Measurements from ENCODE around the gene LRFN4.

LRFN4 gene

DNA sequence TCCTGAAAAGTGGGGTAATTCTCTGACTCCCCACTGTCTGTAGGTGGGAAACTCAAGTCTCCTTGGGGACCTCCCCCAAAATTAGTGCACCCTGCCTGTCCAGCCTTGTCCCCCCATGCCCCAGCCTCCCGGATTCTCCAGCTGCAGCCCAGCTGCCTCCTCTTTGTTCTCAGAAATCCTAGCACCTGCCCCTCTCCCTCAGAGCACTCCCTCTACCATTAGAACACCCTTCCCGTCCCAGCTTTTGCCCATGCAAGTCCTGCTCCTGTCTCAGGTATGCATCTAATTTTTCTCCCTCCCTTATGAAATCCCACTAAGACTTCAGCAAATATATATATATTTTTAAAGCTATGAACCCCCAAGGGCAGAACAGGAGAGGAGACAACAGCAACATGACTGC, 37.3 kb downstream of the LRFN4 start:
- DNase-seq = no peak

GRCh38 chr11:66901964-66902390, 45.1 kb downstream of the LRFN4 start:
- no peak for DNase-seq

DNA sequence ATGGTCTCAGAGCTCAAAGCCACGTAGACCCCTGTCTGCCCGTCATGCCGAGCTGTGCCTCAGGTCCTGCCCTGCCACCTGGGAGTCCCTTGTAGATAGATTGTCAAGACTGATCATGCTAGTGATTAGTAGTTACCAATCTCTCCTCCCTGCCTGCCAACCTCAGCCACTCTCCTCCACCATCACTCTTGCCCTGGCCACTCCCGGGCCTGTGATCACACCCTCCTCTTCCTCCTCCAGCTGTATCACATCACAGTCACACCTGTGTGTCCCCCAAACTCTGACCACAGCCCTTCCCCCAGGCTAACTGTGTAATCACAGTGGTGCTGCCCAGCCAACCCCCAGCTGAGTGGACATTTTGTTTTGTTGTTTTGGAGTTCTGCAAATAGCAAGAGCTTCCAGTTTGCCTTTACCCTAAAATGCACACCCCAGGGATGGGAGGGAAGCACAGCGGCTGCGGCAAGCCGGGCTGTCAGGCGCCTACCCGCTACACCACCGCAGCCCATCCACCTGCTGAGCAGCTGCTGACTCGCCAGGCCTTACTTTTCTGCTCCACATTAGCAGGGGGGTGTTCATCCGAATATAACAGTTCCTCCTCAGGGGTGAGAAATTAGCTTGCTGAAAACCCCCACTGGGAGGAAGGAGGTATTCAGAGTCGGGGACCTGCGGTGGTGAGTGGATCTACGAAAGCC, 45.8 kb downstream of the LRFN4 start:
- DNase-seq = no peak

DNA sequence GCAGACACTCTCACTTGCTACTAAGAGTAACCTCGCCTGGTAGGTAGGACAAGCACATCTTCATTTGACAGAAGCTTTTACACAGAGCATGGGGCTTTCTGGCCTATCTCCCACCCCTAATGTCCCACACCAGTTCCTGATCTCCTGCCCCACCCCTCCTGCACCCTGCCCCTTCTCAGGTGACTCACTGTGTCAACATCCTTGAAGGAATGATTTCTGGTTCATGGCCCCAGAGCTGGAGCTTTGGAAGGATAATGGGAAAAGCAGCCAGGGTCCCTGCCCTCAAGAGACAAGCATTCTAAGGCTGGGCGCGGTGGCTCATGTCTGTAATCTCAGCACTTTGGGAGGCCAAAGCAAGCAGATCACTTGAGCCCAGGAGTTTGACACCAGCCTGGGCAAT, 47.2 kb downstream of the LRFN4 start:
- DNase-seq = no peak

- DNase-seq = no peak
Observed at GRCh38 chr11:66904561-66904960, 47.7 kb downstream of the LRFN4 start.

- no peak for DNase-seq
Observed at GRCh38 chr11:66904981-66905521, 48.2 kb downstream of the LRFN4 start.

DNA sequence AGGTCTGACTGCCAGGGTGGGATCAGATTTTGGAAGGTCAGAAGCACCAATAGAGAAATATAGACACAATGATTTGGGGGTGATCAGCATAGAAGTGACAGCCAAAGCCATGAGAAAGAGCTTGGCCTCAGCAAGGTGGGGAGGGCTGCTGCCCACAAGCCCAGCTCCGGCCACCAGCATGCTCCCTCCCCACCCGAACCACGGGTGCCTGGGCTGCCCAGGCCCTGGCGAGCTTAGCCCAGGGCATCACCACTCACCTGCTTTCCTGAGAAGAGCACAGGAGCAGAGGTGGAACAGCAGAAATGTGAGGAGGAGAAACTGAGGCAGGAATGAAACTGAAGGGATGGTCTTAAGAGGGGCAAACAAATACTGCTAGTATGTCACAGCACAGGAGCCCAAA, 48.8 kb downstream of the LRFN4 start:
- no peak for DNase-seq

DNA sequence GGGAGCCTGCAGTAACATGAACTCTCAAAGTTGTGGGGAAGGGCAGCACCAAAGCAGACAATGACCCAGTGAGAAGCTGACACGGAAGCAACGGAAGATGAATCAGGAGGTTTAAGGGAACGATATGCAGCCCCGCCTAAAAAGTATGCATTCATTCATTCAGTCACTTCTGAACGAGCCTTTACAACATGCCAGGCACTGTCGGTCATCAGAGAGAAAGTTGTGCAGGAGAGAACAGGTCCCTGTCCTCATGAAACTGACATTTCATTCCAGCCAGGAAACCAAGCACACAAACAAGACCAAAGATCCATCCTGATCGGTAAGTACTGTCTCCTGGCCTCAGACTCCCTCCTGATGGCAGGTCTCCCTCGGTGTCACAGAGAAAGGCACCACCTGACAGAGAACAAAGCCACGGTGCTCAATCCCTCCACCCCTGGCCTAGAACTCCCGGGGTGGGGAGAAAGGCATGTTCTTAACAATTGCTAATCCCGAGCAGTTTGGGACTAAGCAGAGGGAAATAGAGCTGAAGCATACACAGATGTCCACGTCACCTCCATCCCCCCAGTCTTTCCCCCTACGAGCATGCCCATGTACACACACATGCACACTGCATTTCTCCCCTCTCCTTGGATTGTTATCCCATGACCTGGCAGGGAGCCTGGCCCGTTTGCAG, 49.3 kb downstream of the LRFN4 start:
- DNase-seq = no peak

- no peak for DNase-seq
Observed at GRCh38 chr11:66907751-66908630, 51.1 kb downstream of the LRFN4 start.

DNA sequence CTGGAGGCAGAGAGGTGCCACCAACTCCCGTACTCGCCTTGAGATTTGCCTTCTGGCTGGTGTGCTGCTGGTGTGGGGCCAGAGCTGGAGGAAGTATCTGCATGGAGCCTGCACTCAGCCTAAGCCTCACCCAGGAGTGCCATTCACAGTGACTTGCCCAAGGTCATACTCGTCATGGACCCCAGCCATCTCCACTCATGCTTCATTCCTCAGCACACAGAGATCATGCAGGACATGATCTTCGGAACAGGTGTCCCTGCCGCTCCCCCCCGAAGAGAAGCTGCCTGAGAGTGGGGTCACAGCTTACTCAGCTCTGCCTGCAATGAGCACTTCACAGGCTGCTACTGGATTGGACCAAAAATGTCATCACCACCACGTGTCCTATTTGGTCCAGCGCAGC, 52.3 kb downstream of the LRFN4 start:
- DNase-seq = no peak

- no peak for DNase-seq
Observed at GRCh38 chr11:66910016-66910415, 53.2 kb downstream of the LRFN4 start.
